Activated CD8-positive, alpha-beta memory T cell treated with anti-CD3 and anti-CD28 coated beads, Interleukin-2, amount 50 U/mL, for 24 hours (primary cell): ENCODE measurements around the gene RSAD2.

Experiments
- DNase-seq: peaks from one replicate; pipeline ENCODE4 v3.0.0-alpha.2; 2020; ENCODE audit errors: extremely low read depth

The RSAD2 gene

GRCh38 chr2:6905668-6906067 is 28.1 kb downstream of the RSAD2 start:
- no peak for DNase-seq

- DNase-seq = no peak
These were observed 28.7 kb downstream of the RSAD2 start for GRCh38 chr2:6906165-6906741.

GRCh38 chr2:6908291-6908690 is 30.7 kb downstream of the RSAD2 start:
- DNase-seq = no peak

GRCh38 chr2:6909431-6910385 is 32.1 kb downstream of the RSAD2 start:
- DNase-seq = no peak

GRCh38 chr2:6911721-6912120 is 34.1 kb downstream of the RSAD2 start:
- no peak for DNase-seq

GRCh38 chr2:6913415-6914157 is 36.0 kb downstream of the RSAD2 start:
- DNase-seq = no peak

- no peak for DNase-seq
These were observed 37.3 kb downstream of the RSAD2 start for GRCh38 chr2:6914828-6915227.

GRCh38 chr2:6915399-6915798 is 37.8 kb downstream of the RSAD2 start:
- no peak for DNase-seq

GRCh38 chr2:6916224-6916623 is 38.6 kb downstream of the RSAD2 start:
- DNase-seq = no peak

- no peak for DNase-seq
These were observed 39.1 kb downstream of the RSAD2 start for GRCh38 chr2:6916736-6917070.

GRCh38 chr2:6917071-6917760 is 39.6 kb downstream of the RSAD2 start, which contains the start of gene RNF144A:
RNF144A (plus strand) TSS chr2:6917412; CDS start chr2:6996927, 79,515 bp downstream.
- peak; percentile 28 for DNase-seq

GRCh38 chr2:6917761-6918421 is 40.3 kb downstream of the RSAD2 start:
- no peak for DNase-seq

- DNase-seq = no peak
These were observed 42.5 kb downstream of the RSAD2 start for GRCh38 chr2:6919901-6920742.

- no peak for DNase-seq
These were observed 43.1 kb downstream of the RSAD2 start for GRCh38 chr2:6920743-6921064.

GRCh38 chr2:6921321-6921922 is 43.8 kb downstream of the RSAD2 start:
- no peak for DNase-seq

GRCh38 chr2:6922201-6922656 is 44.7 kb downstream of the RSAD2 start:
- DNase-seq = no peak

- no peak for DNase-seq
These were observed 45.7 kb downstream of the RSAD2 start for GRCh38 chr2:6923319-6923718.

- no peak for DNase-seq
These were observed 46.7 kb downstream of the RSAD2 start for GRCh38 chr2:6924101-6924923.

- no peak for DNase-seq
These were observed 47.4 kb downstream of the RSAD2 start for GRCh38 chr2:6924924-6925409.
